HG02763 (cell line): ENCODE measurements around the gene ANKRD27.
"Not testable (repeated sequence)": the region's sequence is repeated elsewhere in the genome, so short reads cannot be mapped to it uniquely, and the experiment has no call there.

Source experiments
- ATAC-seq: cut with Tn5 transposase; IDR thresholded peaks from one replicate; pipeline ENCODE4 v1.9.1; 2021; ENCODE audit warnings: mild to moderate bottlenecking, moderate library complexity; ENCODE audit not compliant: unreplicated experiment

The ANKRD27 gene

DNA sequence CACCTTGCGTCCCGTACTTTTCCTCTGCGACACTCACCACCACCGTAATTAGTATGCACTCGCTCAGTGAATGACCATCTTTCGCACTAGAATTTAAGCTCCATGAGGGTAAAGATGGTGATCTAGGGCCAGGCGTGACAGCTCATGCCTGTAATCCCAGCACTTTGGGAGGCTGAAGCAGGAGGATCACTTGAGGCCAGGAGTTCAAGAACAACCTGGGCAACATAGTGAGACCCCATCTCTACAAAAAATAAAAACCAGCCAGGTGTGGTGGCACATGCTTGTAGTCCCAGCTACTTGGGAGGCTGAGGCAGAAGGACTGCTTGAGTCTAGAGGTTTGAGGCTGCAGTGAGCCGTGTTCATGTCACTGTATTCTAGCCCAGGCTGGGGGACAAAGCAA is 18.6 kb downstream of the ANKRD27 start:
- ATAC-seq = not testable (repeated sequence)

DNA sequence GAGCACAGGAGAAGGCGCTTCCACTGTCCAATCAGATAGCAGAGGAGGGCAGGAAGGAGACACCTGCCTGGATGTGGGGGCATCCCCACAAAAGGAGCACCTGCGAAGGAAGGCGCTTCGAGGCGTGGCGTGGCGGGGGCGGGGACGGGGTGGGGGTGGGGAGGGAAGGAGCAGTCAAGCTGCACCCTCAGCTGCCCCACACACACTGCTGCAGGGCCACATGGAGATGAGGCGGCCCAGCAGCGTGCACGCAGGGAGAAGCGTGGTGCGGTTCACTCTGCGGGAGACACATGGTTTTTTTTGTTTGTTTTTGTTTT is 21.4 kb downstream of the ANKRD27 start:
- ATAC-seq = no peak

DNA sequence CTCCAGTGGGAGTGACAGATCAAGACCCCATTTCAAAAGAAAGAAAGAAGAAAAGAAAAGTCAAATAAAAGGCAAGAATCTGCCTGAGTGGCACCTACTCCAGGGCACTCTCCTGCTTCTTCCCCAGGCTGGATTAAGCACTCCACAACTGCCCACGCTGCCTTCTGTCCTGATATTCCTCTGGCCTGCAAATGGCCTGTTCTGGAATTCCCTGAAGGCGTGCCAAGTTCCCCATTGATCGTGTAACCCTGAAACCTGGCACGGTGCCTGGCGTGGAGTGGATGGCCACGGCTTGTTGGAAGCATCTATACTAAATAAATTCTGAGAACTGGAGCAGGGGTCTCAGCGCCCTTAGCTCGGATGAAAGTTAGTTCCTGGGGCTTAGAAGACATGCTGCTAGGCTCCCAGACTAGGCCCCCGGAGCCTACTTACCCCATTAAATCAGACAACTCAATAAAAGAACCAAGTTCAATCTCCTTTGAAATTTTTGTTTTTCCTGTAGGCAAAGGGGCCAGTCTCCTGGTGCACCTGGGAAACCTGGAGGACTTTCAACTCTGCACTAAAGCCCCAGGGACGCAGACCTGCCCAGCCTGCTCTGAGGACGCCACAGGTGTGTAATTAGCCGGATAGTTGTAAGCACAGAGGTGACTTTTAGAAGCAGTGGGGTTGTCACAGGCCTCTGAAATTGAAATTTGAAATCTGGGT is 21.9 kb downstream of the ANKRD27 start:
- no peak for ATAC-seq

DNA sequence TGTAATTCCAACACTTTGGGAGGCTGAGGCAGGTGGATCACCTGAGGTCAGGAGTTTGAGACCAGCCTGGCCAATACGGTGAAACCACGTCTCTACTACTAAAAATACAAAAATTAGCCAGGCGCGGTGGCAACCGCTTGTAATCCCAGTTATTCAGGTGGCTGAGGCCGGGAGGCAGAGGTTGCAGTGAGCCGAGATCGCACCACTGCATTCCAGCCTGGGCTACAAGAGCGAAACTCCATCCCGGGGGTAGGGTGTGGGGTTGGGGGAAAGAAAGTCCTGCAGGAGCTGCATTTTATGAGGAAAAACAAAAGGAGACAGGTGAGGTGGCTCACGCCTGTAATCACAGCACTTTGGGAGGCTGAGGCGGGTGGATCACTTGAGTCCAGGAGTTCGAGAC is 22.6 kb downstream of the ANKRD27 start:
- not testable (repeated sequence) for ATAC-seq

DNA sequence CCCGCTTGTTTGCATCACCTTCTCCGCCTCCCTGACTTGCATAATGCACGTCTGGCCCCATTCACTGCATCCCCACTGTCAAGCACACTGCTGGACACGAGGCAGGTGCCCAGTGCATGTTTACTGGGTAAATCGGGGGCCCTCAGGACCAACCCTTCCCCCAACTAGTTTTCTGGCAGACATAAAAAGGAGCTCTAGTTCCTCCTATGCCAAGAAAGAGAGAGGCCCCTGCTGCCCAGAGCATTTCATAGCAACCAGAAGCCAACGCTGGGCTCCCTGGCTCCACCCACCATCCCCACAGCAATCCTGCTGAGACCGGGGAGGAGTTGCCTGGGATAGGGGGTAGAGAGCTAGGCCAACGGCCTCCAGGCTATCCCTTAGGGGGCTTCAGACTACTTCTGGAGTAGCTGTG is 23.2 kb downstream of the ANKRD27 start:
- no peak for ATAC-seq

DNA sequence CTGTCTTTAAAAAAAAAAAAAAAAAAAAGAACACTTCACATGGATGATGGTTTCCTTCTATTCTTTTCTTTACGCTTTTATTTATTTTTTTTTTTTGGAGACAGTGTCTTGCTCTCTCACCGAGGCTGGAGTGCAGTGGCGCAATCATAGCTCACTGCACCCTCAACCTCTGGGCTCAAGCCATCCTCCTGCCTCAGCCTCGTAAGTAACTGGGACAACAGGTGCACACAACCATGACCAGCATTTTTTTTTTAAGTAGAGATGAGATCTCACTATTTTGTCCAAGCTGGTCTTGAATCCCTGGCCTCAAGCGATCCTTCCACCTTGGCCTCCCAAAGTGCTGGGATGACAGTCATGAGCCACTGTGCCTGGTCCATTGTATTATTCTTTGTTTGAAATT is 24.3 kb downstream of the ANKRD27 start:
- ATAC-seq = no peak

DNA sequence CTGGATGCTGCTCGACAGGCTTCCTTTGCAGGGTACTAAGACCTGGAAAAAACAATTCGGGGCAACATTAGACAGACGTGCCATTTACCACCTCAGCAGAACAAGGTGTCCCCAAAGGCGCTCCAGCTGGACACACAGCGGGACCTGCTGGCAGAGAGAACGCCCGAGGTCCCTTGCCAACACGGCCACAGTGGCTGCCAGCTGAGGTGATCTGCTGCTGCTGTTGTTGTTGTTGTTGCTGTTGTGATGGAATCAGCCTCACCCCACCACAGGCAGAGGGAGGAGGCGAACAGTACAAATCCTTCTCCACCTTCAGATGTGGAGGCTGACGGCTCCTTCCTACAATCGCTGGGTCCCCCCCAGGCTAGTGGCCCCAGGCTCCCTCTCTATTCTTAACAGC is 25.2 kb downstream of the ANKRD27 start:
- no peak for ATAC-seq

DNA sequence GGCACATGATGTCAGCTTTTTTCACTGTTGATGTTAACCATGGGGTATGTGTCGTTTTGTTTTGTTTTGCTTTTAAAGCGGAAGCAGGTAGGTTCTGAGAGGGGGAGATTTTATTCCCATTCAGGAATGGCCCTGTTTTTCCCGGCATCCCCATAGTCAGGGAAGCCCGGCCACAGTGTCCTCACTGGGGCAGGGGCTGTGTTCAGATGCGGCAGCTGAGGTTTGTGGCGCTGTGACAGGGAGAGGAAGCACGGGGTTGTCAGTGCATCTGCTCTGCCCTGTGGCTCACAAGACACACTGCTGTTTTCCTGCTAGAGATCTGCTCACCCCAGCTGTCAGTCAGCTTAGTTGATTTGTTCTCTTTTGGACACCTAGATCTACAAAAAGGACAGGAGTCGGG is 27.6 kb downstream of the ANKRD27 start:
- no peak for ATAC-seq

DNA sequence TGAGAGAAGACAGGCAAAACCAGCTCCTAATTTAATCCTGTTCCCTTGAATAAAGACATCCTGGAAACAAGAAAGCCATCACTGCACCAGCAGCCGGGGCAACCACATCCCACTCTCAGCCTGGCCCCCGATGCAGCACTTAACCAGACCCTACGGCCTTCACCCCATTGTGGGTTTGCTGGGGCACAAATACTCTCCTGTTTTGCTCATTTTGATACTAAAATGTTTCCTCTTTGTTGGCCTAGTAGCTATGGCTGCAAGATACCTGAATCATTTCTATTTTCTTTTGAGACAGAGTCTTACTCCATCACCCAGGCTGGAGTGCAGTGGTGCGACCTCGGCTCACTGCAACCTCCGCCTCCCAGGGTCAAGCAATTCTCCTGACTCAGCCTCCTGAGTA is 28.4 kb downstream of the ANKRD27 start:
- ATAC-seq = no peak

DNA sequence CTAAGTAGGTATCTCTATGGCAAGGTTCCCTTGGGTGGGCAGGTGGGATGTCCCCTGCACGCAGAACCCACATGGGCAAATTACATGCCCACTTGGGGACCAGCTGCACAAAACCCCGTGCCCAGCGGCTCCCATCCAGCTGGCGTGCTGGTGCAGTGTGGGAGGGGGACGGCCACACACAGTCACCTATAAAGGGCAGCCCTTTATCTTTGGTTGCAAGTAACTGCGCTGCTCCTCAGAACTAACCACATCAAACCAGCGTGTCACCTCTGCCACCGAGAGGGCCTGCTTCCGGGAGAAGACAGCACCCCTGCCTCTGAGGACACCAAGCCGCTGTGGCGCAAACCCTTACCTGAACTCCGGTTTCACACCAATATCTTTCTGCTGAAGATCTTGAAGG is 32.2 kb downstream of the ANKRD27 start:
- ATAC-seq = no peak

DNA sequence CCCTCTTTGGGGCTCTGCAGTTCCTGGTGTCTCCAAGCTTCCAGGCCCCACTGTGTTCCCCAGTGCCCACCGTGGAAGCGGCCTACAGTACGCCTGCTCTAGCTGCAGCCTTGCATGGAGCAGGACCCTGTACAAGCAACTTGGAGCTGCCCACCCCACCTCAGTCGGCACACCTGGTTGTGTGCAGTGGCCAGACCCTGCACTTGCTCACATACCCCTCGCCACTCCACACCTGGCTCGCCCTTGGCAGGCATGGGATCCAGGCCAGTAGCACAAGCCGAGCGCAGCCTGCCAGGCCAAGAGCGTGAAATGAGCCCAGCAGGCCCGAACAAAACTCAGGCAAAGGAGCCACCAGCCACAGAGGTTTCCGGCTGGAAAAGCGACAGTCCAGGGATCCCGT is 36.4 kb downstream of the ANKRD27 start:
- ATAC-seq = no peak

DNA sequence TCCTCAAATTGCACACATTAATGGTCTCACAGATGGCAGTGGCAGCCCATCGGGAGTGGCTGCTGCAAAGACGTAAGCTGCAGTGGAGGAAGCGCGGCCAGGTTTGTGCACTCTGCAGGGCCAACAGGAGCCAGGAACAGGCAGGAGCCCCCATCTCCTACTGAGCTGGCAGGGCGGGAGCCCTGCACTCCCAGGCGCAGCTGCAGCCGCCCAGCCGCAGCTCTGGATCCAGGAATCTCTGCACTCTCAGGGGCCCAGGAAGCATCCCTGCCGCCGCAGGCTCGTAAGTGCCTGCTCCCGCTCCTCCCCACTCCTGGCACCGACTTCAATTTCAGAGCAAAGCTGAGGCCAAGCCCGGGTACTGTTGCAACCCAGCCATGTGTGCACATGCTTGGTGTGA is 37.5 kb downstream of the ANKRD27 start:
- no peak for ATAC-seq

DNA sequence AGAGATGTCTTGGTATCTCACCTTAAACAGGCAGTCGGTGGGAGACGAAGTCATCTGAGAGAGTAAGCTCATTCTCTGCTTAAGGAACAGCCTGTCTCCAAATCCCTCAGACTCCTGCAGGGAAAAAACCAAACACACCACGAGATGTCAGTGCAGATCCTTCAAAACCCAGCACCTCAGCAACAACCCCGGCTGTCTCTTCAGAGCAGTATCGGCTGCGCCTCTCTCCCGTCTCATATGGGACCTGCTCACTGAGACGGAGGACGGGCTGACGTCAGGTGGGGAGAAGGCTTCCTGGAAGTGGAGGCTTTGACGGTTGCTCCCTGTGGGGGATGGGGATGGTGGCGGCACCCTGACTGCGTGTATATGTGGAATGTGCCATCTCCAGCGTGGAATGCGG is 43.6 kb downstream of the ANKRD27 start:
- no peak for ATAC-seq

DNA sequence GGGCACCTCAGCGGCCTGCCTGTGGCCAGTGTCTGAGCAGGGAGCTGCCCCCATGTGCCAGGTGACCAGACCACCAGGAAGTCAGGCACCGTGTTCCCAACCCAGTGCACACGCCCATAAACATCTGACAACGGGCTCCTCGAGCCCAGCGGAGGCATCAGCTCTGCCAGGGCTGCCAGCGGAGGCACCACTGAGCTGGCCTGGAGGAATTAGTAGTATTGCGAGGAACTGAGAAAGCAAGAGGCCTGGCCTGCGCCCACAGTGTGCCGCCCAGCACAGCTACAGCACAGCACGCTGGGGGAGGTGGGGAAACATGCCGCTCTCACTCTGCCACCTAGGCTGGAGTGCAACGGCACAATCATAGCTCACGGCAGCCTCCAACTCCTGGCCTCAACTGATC is 44.6 kb downstream of the ANKRD27 start:
- no peak for ATAC-seq

DNA sequence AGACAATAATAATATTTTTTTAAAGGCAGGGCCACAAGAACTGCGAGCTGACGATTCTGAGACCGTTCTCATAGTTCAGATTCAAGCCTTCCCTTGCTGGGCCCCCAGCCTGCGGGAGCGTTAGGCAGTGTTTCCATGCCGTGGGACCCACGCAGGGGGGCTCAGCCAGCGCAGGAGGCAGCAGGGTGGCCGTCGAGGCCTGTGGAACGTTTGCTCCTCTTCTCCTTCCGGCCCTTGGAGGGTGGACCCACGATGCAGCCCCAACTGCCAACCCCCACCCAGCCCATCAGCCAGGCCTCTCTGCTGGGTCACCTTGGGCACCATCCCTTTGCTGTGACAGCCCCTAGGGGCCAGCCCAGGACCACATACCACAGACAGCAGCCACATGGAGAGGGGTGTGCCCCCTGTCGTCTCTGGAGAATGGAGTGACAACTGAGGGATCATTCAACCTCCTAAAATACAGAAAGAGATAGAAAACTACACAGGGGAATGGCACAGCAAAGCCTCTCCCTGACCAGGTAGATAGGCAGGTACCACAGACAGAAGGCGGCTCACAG is 47.2 kb downstream of the ANKRD27 start:
- no peak for ATAC-seq

DNA sequence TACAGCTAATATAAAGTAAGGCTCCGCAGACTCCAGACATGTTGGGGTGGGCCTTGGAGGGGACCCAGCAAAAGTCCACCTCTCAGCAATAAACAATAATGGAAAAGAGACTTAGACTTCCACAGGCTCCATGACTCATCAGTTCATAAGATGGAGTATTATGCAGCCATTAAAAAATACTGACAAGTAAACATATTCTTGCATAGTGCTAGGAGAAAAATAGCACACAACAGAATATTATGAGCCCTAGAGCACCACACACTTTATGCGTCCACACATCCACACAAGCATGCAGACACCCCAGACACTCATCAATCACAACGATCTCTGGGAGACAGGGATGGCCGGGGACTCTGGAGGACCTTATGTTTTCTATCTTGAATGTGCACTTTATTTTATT is 48.0 kb downstream of the ANKRD27 start:
- ATAC-seq = no peak

DNA sequence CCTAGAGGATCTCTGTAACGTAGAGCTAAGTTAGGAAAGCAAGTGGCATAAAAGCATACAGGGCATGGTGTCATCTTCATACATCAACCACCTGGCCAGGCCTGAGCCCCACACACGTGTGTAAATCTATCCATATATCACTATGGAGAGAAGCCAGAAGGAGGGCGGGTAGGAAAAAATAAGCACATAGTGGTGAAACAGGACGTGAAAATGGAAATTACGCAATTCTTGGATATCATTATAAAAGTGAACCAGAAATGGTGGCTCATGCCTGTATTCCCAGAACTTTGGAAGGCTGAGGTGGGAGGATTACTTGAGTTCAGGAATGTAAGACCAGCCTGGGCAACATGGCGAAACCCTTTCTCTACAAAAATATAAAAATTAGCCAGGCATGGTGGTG is 50.6 kb downstream of the ANKRD27 start:
- ATAC-seq = no peak

DNA sequence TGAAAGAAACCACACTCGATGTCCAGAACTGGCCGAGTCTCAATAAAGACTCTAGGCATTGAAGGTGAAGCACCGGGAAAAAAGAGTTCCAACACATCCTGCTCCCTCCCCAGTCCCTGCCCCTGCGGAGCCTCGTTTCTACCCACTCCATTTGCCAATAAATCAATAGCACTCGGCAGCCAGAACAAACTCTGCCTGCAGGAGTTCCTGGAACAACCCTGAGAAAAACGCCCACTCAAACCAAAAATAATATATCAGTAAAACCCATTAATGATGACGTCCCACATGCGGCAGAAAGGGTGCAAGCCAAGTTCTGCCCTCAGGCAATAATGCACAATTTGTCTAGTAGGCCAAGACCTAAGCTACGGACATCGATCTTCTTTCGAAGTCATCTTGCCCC is 53.0 kb downstream of the ANKRD27 start:
- ATAC-seq = no peak

DNA sequence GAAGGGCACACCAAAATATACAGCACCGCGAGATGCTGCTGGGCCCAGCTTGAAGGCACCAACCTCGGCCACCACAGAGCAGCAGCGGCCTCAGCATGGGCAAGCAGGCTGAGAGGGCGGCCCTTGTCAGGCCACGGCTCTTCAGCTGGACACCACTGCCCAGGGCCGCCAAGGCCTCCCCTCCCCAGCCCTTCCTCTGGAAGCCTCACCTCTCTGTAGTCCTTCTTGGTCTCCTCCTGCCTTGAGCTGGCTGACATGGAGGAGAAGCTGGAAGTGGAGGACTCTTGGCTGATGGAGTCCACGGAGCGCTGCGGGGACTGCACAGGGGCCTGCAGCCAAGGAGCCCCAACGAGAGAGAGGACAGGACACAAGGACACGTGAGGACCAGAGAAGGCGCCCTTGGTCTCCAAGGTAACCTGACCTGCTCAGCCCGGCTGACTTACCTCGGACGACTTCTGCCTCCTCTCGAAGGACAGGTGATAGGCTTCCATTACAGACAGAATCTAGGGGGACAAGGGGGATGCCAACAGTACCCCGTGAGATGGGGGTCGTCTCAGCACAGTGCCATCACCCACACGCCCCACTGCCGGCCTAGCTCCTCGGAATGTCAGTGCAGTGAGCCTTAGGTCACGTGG is 55.8 kb downstream of the ANKRD27 start:
- no peak for ATAC-seq

DNA sequence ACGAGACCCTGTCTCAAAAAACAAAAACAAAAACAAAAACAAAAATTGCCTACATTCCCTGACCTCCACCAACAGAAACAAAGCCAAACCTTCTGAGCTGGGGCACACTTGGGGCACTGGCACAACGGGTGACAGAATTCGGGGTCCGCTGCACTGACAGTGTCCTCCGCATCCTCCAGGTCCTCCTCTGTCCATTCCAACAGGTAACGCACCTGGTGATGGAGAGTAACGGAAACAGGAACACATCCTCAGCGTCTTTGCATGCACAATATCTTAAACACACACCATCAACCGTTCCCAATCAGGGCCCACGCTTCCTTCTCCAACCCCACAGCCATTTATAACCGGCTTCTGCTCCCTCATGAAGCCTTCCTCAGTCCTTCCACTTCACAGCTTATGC is 59.4 kb downstream of the ANKRD27 start:
- ATAC-seq = no peak

DNA sequence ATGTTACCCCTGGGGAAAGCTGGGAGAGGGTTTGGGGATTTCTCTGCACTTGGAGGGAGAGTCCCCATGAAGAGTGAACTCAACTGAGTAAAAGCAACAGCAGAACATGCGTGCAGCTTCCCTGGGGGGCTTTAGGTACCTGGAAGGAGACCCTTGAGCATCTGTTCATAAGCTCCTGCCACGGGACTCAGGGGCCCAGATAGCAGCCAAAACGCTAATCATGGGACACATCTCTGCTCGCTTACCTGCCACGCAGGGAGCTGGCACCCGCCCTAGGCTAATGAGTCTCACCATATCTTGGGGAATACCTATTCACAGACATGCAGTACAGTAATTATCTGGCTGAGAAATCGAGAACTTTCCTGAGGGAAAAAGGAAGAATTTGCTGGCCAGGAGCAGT is 60.1 kb downstream of the ANKRD27 start:
- ATAC-seq = no peak

DNA sequence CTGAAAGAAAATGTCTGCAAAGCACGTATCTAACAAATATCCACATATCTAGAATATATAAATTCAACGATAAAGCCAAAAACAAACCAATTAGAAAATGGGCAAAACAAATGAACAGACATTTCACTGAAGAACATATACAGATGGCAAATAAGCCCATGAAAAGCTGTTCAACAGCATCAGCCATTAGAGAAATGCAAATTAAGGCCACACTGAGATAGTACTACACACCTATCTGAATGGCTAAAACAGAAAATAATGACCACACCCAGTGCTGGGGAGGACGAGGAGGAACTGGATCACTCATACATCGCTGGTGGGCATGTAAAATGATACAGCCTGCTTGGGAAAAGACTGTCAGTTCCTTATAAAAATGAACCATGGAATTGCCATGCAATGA is 62.0 kb downstream of the ANKRD27 start:
- no peak for ATAC-seq

DNA sequence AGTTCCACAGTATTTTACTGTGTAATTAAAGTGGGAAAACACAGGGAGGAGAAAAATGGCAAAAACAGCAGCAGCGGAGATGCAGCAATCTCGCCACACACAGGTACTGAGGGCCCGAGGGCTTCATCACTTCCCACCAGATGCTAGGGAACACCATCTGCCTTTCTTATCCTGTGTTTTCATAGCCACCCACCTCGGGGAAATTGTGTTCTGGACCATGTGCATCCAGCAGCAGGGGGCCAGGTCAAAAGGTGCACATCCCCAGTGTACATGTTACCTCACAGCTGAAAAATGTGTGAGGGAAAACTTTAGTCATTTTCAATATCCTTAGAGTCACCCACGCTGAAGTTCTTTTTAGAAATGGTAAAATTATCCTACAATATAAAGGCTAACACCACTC is 63.8 kb downstream of the ANKRD27 start:
- ATAC-seq = no peak
